ENCODE measurements around the gene EZR. TPM values are rescaled to one million over a fixed set of nuclear protein-coding genes. Genes with fewer than 3 reads are reported as not detected.
"Not testable (repeated sequence)": the region's sequence is repeated elsewhere in the genome, so short reads cannot be mapped to it uniquely, and the experiment has no call there.

Gene EZR
- total RNA-seq, 1 experiment from 2014 or later: 216 TPM

GRCh38 chr6:158849899-158850806 lies 31.0 kb upstream of the EZR start:
- no peak overlapping the region for H3K4me3 ChIP-seq (ENCODE audit: insufficient read depth, low read depth, low read length)
- no peak for DNase-seq

GRCh38 chr6:158848490-158848895 lies 29.3 kb upstream of the EZR start:
- H3K36me3 ChIP-seq (replicated peaks; ENCODE audit: control insufficient read depth, insufficient read depth, low read length): no peaks in the 10 kb centered on the region
- H3K4me3 ChIP-seq (ENCODE audit: insufficient read depth, low read depth, low read length): no peak overlapping the region
- no peaks in the 10 kb centered on the region for H3K27me3 ChIP-seq (ENCODE audit: control insufficient read depth, insufficient read depth, low read length)
- no peak for DNase-seq

More at GRCh38 chr6:158849899-158850806, 31.0 kb upstream of the EZR start:
- H3K27me3 ChIP-seq (ENCODE audit: control insufficient read depth, insufficient read depth, low read length): no peaks in the 10 kb centered on the region
- H3K36me3 ChIP-seq (replicated peaks; ENCODE audit: control insufficient read depth, insufficient read depth, low read length): no peaks in the 10 kb centered on the region

- no peak overlapping the region for H3K4me3 ChIP-seq (ENCODE audit: insufficient read depth, low read depth, low read length)
- H3K36me3 ChIP-seq (replicated peaks; ENCODE audit: control insufficient read depth, insufficient read depth, low read length): no peaks in the 10 kb centered on the region
- H3K27me3 ChIP-seq (ENCODE audit: control insufficient read depth, insufficient read depth, low read length): no peaks in the 10 kb centered on the region
- no peak for DNase-seq
Observed at GRCh38 chr6:158847786-158848185, 28.6 kb upstream of the EZR start.

GRCh38 chr6:158847012-158847529 lies 27.9 kb upstream of the EZR start:
- no peaks in the 10 kb centered on the region for H3K36me3 ChIP-seq (replicated peaks; ENCODE audit: control insufficient read depth, insufficient read depth, low read length)
- no peak for DNase-seq
- no peak overlapping the region for H3K4me3 ChIP-seq (ENCODE audit: insufficient read depth, low read depth, low read length)
- no peaks in the 10 kb centered on the region for H3K27me3 ChIP-seq (ENCODE audit: control insufficient read depth, insufficient read depth, low read length)

GRCh38 chr6:158843751-158844683 lies 24.8 kb upstream of the EZR start:
- H3K36me3 ChIP-seq (replicated peaks; ENCODE audit: control insufficient read depth, insufficient read depth, low read length): no peaks in the 10 kb centered on the region
- no peak for DNase-seq
- H3K27me3 ChIP-seq (ENCODE audit: control insufficient read depth, insufficient read depth, low read length): no peaks in the 10 kb centered on the region
- no peak overlapping the region for H3K4me3 ChIP-seq (ENCODE audit: insufficient read depth, low read depth, low read length)

GRCh38 chr6:158841358-158841757 lies 22.2 kb upstream of the EZR start:
- no peak for DNase-seq
- Histone ChIP-seq H3K4me3 (ENCODE audit: insufficient read depth, low read depth, low read length) (no peak overlapping the region), H3K27me3 (ENCODE audit: control insufficient read depth, insufficient read depth, low read length) (no peaks in the 10 kb centered on the region), H3K36me3 (replicated peaks; ENCODE audit: control insufficient read depth, insufficient read depth, low read length) (no peaks in the 10 kb centered on the region)

- DNase-seq: no peak
- no peaks in the 10 kb centered on the region for H3K27me3 ChIP-seq (ENCODE audit: control insufficient read depth, insufficient read depth, low read length)
- H3K4me3 ChIP-seq (ENCODE audit: insufficient read depth, low read depth, low read length): no peak overlapping the region
- H3K36me3 ChIP-seq (replicated peaks; ENCODE audit: control insufficient read depth, insufficient read depth, low read length): no peaks in the 10 kb centered on the region
Observed at GRCh38 chr6:158840465-158840864, 21.3 kb upstream of the EZR start.

GRCh38 chr6:158839796-158840195 lies 20.6 kb upstream of the EZR start:
- DNase-seq: no peak
- H3K27me3 ChIP-seq (ENCODE audit: control insufficient read depth, insufficient read depth, low read length): no peaks in the 10 kb centered on the region
- H3K36me3 ChIP-seq (replicated peaks; ENCODE audit: control insufficient read depth, insufficient read depth, low read length): no peaks in the 10 kb centered on the region
- no peak overlapping the region for H3K4me3 ChIP-seq (ENCODE audit: insufficient read depth, low read depth, low read length)

- not testable (repeated sequence) for H3K36me3 ChIP-seq (replicated peaks; ENCODE audit: control insufficient read depth, insufficient read depth, low read length); H3K4me3 ChIP-seq (ENCODE audit: insufficient read depth, low read depth, low read length); H3K27me3 ChIP-seq (ENCODE audit: control insufficient read depth, insufficient read depth, low read length); DNase-seq
Observed at GRCh38 chr6:158838790-158839189, 19.6 kb upstream of the EZR start.

- no peaks in the 10 kb centered on the region for H3K27me3 ChIP-seq (ENCODE audit: control insufficient read depth, insufficient read depth, low read length)
- no peak overlapping the region for H3K4me3 ChIP-seq (ENCODE audit: insufficient read depth, low read depth, low read length)
- no peaks in the 10 kb centered on the region for H3K36me3 ChIP-seq (replicated peaks; ENCODE audit: control insufficient read depth, insufficient read depth, low read length)
- no peak for DNase-seq
Observed at GRCh38 chr6:158837684-158838625, 18.8 kb upstream of the EZR start.

GRCh38 chr6:158836625-158837311 lies 17.6 kb upstream of the EZR start:
- DNase-seq: no peak
- H3K27me3 ChIP-seq (ENCODE audit: control insufficient read depth, insufficient read depth, low read length): no peaks in the 10 kb centered on the region
- H3K36me3 ChIP-seq (replicated peaks; ENCODE audit: control insufficient read depth, insufficient read depth, low read length): no peaks in the 10 kb centered on the region
- no peak overlapping the region for H3K4me3 ChIP-seq (ENCODE audit: insufficient read depth, low read depth, low read length)

- DNase-seq: peak; percentile 70
- H3K36me3 ChIP-seq (replicated peaks; ENCODE audit: control insufficient read depth, insufficient read depth, low read length): no peaks in the 10 kb centered on the region
- no peak overlapping the region for H3K4me3 ChIP-seq (ENCODE audit: insufficient read depth, low read depth, low read length)
- H3K27me3 ChIP-seq (ENCODE audit: control insufficient read depth, insufficient read depth, low read length): no peaks in the 10 kb centered on the region
Observed at GRCh38 chr6:158835616-158836221, 16.6 kb upstream of the EZR start.

Data from H7 (cell line).